KMS-11 (cell line): Measurements from ENCODE around the gene SIRPB1.
"Not testable (repeated sequence)": the region's sequence is repeated elsewhere in the genome, so short reads cannot be mapped to it uniquely, and the experiment has no call there.

ENCODE experiments used
- H2AFZ ChIP-seq: fragments of 200-600 bp; sonication (generic); 2 replicates; pipeline ENCODE4 v1.6.1; 2016; ENCODE audit warnings: antibody characterized with exemption, mixed run types, low read depth
- H3K27ac ChIP-seq: fragments of 200-600 bp; sonication (generic); 2 replicates; pipeline ENCODE4 v1.6.1; 2016; ENCODE audit warnings: mild to moderate bottlenecking, mixed run types
- H3K27me3 ChIP-seq: fragments of 200-600 bp; sonication (generic); 2 replicates; pipeline ENCODE4 v1.6.1; 2017; ENCODE audit warnings: mild to moderate bottlenecking, low read depth, mixed run types, moderate library complexity; ENCODE audit not compliant: insufficient read depth
- H3K36me3 ChIP-seq: fragments of 200-600 bp; sonication (generic); 2 replicates; pipeline ENCODE4 v1.6.1; 2017; ENCODE audit warnings: mild to moderate bottlenecking, mixed run types; ENCODE audit not compliant: insufficient read depth
- H3K4me1 ChIP-seq: fragments of 200-600 bp; sonication (generic); 2 replicates; pipeline ENCODE4 v1.6.1; 2016; ENCODE audit warnings: mild to moderate bottlenecking, low read depth, mixed run types; ENCODE audit not compliant: poor library complexity, severe bottlenecking
- H3K4me2 ChIP-seq: fragments of 200-600 bp; sonication (generic); 2 replicates; pipeline ENCODE4 v1.7.0; 2016; ENCODE audit warnings: mild to moderate bottlenecking, mixed run types
- H3K4me3 ChIP-seq: fragments of 200-600 bp; sonication (generic); IDR thresholded peaks from 2 replicates; pipeline ENCODE4 v1.6.1; 2017; ENCODE audit warnings: low read depth, low read length, mixed read lengths; ENCODE audit not compliant: insufficient read depth
- H3K79me2 ChIP-seq: fragments of 200-600 bp; sonication (generic); 2 replicates; pipeline ENCODE4 v1.6.1; 2016; ENCODE audit warnings: low read depth, mixed run types; ENCODE audit not compliant: insufficient read depth
- H3K9ac ChIP-seq: fragments of 200-600 bp; sonication (generic); 2 replicates; pipeline ENCODE4 v1.6.1; 2016; ENCODE audit warnings: mild to moderate bottlenecking, mixed run types
- H4K20me1 ChIP-seq: fragments of 200-600 bp; sonication (generic); 2 replicates; pipeline ENCODE4 v1.6.1; 2016; ENCODE audit warnings: mild to moderate bottlenecking, mixed run types; ENCODE audit not compliant: insufficient read depth
- CTCF ChIP-seq: fragments of 200-600 bp; sonication (generic); conservative IDR thresholded peaks from 2 replicates; pipeline ENCODE4 v1.6.1; 2017; ENCODE audit warnings: low read depth, mild to moderate bottlenecking, antibody characterized with exemption, low read length, moderate library complexity, mixed read lengths

The SIRPB1 gene

GRCh38 chr20:1588533-1589460 is 31.0 kb downstream of the SIRPB1 start:
- Histone ChIP-seq H3K4me2 (no peak overlapping the region), H3K9ac (no peak overlapping the region), H3K79me2 (no peaks in the 10 kb centered on the region), H3K36me3 (no peaks in the 10 kb centered on the region), H3K4me3 (no peak overlapping the region), H4K20me1 (no peaks in the 10 kb centered on the region), H3K27ac (no peak overlapping the region), H3K4me1 (no peaks in the 10 kb centered on the region), H3K27me3 (no peaks in the 10 kb centered on the region), H2AFZ (no peak overlapping the region)
- TF ChIP-seq CTCF = no peak

- Histone ChIP-seq H3K36me3 (no peaks in the 10 kb centered on the region), H3K4me2 (no peak overlapping the region), H3K4me3 (no peak overlapping the region), H3K27me3 (no peaks in the 10 kb centered on the region), H3K9ac (no peak overlapping the region), H2AFZ (no peak overlapping the region), H3K4me1 (no peaks in the 10 kb centered on the region), H3K27ac (no peak overlapping the region), H4K20me1 (no peaks in the 10 kb centered on the region), H3K79me2 (no peaks in the 10 kb centered on the region)
- TF ChIP-seq CTCF = no peak
Measured at GRCh38 chr20:1587781-1588532, 31.9 kb downstream of the SIRPB1 start.

GRCh38 chr20:1579488-1579887 is 40.3 kb downstream of the SIRPB1 start:
- no peak overlapping the region for H3K4me2 ChIP-seq
- no peaks in the 10 kb centered on the region for H3K4me1 ChIP-seq
- no peaks in the 10 kb centered on the region for H3K36me3 ChIP-seq
- no peak overlapping the region for H3K4me3 ChIP-seq
- H3K27me3 ChIP-seq = no peaks in the 10 kb centered on the region
- no peak overlapping the region for H3K27ac ChIP-seq
- H2AFZ ChIP-seq = no peak overlapping the region
- H3K79me2 ChIP-seq = no peaks in the 10 kb centered on the region
- no peak overlapping the region for H3K9ac ChIP-seq
- TF ChIP-seq CTCF = no peak
- no peaks in the 10 kb centered on the region for H4K20me1 ChIP-seq

GRCh38 chr20:1577906-1578305 is 41.9 kb downstream of the SIRPB1 start:
- Histone ChIP-seq H2AFZ (no peak overlapping the region), H3K27ac (no peak overlapping the region), H3K4me2 (no peak overlapping the region), H3K4me3 (no peak overlapping the region), H3K27me3 (no peaks in the 10 kb centered on the region), H3K9ac (no peak overlapping the region), H3K79me2 (no peaks in the 10 kb centered on the region), H3K4me1 (no peaks in the 10 kb centered on the region), H4K20me1 (no peaks in the 10 kb centered on the region), H3K36me3 (no peaks in the 10 kb centered on the region)
- TF ChIP-seq CTCF = no peak

GRCh38 chr20:1577313-1577712 is 42.5 kb downstream of the SIRPB1 start:
- H3K79me2 ChIP-seq, H3K4me1 ChIP-seq, H3K36me3 ChIP-seq, H2AFZ ChIP-seq, H3K4me3 ChIP-seq, H3K27me3 ChIP-seq, H3K27ac ChIP-seq, H4K20me1 ChIP-seq, H3K4me2 ChIP-seq, H3K9ac ChIP-seq: not testable (repeated sequence)
